AG09309 (cell line): ENCODE results near the gene WWC1.

Experiments
- DNase-seq: peaks from one replicate; pipeline ENCODE4 v3.0.0-alpha.2; 2010; ENCODE audit warnings: low read depth
- H3K4me3 ChIP-seq: 2 replicates; pipeline ENCODE4 v1.5.1; 2011; ENCODE audit warnings: mild to moderate bottlenecking, low read depth, low read length, moderate library complexity; ENCODE audit not compliant: control insufficient read depth
- TF ChIP-seq, protein P1 (sequence below): IDR thresholded peaks from 2 replicates; pipeline ENCODE4 v1.5.1; 2011; ENCODE audit warnings: mild to moderate bottlenecking, low read depth, low read length, inconsistent platforms; ENCODE audit not compliant: insufficient read depth, control insufficient read depth; ENCODE audit errors: missing control alignments

Gene WWC1

DNA sequence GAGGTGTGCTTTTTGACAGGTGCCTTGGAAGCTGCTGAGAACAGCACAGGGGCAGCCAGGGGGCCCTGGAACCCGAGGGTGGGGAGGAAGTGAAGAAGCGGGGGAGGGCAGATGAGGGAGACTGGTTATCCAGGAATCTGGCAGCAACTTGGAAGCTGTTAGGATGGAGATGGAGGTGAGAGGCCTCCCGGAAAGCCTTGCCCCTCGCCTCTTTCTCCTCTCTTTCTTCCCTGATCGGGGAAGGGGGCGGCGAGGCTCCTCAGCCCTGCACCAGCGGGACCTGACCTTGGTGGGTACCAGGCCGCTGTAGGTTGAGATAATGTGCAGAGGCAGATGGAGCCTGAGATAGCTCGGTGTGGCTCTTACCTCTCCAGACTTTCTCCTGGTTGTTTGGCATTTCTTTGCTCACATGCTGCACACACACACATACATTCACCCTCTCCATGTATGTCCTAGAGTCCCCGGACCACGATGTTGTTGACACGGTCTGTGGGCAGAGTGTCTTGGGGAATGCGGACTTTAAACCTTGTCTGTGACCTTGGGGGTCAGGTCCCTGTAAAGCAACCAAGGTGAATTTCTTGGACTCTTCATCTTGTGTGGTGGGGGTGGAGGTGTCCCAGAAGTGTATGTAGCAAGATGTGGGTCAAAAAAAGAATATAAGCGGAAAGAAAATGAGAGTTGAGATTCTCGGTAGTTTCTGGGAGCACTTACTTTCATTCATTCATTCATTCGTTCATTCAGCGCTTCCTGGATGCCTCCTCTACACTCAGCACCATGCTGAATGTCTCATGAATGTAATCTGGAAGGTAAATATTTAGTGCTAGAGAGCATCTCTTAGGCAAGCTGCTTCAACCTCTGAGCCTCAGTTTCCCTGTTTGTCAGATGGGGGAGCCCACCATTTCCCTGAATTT lies 1.6 kb downstream of the WWC1 start:
- H3K4me3 ChIP-seq = no peak overlapping the region
- TF ChIP-seq, protein P1, sequence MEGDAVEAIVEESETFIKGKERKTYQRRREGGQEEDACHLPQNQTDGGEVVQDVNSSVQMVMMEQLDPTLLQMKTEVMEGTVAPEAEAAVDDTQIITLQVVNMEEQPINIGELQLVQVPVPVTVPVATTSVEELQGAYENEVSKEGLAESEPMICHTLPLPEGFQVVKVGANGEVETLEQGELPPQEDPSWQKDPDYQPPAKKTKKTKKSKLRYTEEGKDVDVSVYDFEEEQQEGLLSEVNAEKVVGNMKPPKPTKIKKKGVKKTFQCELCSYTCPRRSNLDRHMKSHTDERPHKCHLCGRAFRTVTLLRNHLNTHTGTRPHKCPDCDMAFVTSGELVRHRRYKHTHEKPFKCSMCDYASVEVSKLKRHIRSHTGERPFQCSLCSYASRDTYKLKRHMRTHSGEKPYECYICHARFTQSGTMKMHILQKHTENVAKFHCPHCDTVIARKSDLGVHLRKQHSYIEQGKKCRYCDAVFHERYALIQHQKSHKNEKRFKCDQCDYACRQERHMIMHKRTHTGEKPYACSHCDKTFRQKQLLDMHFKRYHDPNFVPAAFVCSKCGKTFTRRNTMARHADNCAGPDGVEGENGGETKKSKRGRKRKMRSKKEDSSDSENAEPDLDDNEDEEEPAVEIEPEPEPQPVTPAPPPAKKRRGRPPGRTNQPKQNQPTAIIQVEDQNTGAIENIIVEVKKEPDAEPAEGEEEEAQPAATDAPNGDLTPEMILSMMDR = no peak
- no peak for DNase-seq

- peak; percentile 27 for DNase-seq
- H3K4me3 ChIP-seq = no peak overlapping the region
- TF ChIP-seq, protein P1 = peak; percentile 69
These were observed 4.2 kb downstream of the WWC1 start for GRCh38 chr5:168295574-168296201.

DNA sequence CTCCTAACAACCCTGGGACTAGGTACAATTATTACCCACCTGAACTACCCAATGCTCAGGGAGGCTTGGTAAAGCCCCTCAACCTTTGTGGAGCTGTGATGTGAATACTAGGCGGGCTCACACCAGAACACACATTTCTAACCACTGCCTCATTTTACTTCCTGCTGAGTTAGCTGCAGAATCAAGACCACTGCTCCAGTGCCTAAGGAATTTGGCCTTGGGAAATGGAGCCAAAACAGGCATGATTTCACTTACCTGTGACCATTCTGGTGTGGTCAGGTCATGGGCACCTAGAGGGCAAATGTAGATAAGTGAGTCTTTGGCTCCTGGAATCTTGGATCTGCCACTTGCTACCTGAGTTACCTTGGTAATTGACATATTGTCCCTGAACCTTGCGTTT lies 5.2 kb downstream of the WWC1 start:
- no peak overlapping the region for H3K4me3 ChIP-seq
- TF ChIP-seq, protein P1 = no peak
- no peak for DNase-seq

- no peak for DNase-seq
- no peak overlapping the region for H3K4me3 ChIP-seq
- TF ChIP-seq, protein P1 = no peak
These were observed 7.5 kb downstream of the WWC1 start for GRCh38 chr5:168298949-168299348.

- DNase-seq = no peak
- H3K4me3 ChIP-seq = no peak overlapping the region
- TF ChIP-seq, protein P1 = no peak
These were observed 7.9 kb downstream of the WWC1 start for GRCh38 chr5:168299372-168299771.

GRCh38 chr5:168300326-168301182 lies 9.1 kb downstream of the WWC1 start:
- no peak for DNase-seq
- H3K4me3 ChIP-seq = no peak overlapping the region
- TF ChIP-seq, protein P1 = no peak
